Activated CD8-positive, alpha-beta memory T cell treated with anti-CD3 and anti-CD28 coated beads, Interleukin-2, amount 50 U/mL, for 4 hours (primary cell): ENCODE results near the gene MYO18B.
"Not testable (repeated sequence)": the region's sequence is repeated elsewhere in the genome, so short reads cannot be mapped to it uniquely, and the experiment has no call there.

Experiments
- DNase-seq: peaks from one replicate; pipeline ENCODE4 v3.0.0-alpha.2; 2020

MYO18B gene

DNA sequence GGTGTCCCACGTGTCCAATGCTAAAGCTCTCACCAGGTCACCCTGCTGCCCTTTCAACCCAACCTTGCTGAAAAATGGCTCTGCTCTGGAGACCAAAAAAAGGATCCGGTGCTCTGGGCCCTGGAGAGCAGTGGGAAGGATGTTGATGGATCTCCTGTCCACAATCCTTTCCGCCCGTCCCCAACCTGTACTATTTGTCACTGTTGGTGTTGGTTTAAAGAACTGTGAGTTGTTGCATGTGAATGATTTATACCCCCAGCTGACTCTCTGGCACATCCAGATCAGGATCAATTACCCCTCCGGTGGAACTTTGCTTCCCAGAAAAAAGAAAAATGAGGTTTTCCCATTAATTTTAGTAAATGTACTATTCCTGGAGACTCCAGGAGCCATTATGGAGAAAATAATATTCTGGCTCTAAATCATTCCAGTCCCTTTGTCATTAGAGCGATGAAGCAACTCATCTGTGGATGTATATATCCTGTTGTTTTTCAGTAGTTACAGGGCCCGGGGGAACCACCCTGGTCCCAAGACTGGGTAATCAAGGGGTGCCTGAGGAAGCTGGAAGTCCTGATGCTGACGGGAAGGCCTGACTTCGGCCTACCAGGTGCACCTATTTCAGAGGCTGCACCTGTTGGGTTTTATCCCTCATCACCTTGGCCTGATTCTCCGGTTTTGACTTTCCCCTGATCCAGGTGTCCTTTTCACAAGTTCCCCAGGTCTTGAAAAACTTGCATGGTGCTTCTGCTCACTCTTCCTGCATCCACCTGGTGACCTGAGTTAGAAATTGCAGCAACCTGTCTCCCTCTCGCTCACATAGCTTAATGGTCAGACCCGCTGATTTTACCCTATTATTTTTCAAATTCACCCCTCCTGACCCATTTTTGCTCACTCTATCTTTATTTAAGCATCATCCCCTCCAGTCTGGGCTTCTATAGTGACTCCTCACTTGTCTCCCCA is 218.1 kb downstream of the MYO18B start:
- no peak for DNase-seq

DNA sequence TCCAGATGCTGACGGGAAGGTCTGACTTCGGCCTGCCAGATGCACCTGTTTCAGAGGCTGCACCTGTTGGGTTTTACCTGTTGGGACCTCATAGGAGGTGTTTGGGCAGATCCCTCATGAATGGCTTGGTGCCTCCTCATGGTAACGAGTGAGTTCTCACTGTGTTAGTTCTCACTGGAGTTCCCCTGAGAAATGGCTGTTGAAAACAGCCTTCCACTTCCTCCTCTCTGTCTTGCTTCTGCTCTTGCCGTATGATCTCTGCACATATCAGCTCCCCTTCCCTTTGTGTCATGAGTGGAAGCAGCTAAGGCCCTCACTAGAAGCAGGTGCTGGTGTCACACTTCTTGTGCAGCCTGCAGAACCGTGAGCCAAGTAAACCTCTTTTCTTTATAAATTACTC is 219.7 kb downstream of the MYO18B start:
- no peak for DNase-seq

DNA sequence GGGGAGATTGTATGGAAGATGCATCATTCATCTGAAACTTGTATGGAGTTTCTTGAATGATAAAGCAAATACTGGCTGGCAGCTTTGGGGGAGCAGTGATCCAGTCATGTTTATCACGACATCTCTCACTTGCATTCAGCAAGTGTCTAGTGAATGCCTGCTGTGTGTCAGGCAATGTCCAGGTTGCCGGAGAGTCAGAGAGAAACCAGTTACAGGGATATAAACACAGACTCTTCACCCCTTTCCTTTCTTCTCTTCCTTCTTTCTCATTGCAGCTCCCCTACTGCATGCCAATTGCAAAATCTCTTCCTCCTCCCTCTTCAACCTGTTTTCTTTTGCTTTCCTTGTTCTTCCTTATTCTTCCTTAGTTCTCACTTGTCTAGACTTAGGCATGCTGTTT is 220.7 kb downstream of the MYO18B start:
- no peak for DNase-seq

DNA sequence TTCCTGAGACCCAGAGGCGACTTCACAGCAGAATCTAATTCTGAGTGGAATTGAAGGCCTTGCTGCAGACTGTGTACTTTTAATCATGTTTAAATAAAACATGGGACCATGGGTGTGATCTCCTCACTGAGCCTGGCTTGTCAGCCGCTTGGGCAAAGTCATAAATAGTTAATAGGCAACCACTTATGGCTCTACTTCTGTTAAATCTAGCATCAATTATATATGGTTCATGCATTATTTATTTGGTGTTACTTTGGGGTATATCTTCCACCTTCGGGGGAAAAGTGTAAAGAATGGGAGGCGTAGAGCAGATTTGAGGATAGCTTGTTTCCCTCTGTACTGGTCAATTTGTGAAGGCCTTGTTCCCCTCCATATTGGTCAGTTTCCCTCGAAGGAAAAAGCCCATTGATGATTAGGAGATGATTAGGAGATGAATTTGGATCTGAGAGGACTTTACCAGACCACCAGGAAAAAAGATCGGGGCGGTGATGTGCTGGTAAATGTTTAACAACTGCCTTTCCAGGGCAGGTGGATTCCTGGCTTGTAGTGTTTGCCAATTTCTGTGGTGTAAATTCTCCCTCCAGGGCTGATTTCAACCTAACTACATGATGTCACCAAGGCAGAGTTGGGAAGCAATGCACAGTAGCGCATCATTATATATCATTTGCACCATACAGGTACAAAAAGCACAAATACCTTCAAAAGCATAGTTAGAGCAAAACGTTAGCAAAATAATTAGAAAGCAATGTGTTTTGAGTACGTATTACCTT is 223.2 kb downstream of the MYO18B start:
- no peak for DNase-seq

DNA sequence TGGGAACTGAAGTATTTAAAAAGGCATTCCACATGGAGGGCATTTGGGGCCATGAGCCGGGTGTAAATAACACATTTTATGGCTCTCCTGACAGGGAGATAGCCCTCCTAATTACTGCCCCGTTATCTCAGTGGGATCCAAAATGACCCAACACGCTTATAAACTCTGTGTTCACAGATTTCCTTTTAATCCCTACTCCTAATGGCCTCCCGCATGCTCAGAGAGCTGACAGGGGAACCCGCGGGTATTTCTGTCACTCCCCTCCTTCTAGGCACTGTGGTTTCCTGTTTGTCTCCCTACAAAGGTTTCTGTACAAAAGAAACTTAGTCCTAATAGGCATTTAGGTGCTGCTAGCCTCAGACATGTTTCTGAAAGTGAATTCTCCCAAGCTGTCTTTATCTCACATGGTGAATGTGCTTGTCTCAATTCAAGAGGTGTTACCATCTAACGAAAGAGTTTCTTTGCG is 224.5 kb downstream of the MYO18B start:
- DNase-seq: no peak

DNA sequence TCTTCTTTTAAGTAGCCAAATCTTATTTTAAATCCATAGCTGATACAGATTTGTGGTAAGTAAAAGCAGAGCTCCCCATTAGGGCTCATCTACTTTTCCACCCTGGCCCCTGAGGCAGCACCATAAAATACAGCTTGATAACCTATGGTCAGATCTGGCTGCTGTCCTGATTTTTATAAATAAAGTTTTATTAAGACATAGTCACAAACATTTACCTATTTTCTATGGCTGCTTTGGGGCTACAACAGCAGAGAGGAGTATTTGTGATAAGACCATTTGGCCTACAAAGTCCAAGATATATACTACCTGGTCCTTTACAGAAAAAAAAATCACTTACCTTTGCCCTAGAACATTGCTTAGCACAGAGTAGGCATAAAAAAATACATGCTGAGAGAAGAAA is 227.3 kb downstream of the MYO18B start:
- no peak for DNase-seq

DNA sequence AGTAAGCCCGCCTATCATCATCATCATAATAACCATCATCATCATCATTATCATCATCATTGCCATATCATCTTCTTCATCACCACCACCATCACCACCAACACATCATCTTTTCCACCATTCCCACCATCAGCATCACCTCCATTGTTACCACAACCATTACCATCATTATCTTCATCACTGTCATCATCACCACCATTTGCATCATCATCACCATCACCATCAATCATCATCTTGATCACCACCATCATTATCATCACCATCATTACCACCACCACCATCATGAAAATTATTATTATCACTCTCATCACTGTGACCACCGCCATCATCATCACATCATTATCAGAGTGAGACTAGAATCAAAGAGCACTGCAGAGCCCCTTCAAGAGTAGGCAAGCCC is 227.9 kb downstream of the MYO18B start:
- no peak for DNase-seq

DNA sequence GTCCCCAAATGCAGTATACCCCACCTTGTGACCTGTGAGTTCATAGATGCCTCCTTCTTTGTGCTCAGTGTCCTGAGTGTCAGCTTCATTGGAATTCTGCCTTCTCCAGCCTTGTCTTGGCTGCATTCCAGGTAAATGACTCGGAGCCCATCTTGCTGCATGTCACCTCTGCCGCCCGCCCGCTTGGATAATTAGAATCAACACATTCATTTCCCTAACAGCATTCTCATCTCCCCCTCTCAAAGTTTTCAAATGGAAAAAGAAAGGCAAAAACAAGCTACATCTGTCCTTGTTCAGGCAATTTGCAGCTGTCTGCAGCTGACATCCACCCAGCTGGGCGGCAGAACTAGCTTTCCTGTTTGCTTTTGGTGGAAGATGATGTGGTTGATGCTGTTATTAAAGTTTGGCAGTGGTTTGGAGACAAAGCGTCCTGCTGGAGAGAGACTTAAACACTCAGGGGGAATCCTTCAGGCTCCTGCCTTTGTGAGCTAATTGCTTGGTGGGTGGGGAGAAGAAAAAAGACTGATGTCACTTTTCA is 228.5 kb downstream of the MYO18B start:
- no peak for DNase-seq

DNA sequence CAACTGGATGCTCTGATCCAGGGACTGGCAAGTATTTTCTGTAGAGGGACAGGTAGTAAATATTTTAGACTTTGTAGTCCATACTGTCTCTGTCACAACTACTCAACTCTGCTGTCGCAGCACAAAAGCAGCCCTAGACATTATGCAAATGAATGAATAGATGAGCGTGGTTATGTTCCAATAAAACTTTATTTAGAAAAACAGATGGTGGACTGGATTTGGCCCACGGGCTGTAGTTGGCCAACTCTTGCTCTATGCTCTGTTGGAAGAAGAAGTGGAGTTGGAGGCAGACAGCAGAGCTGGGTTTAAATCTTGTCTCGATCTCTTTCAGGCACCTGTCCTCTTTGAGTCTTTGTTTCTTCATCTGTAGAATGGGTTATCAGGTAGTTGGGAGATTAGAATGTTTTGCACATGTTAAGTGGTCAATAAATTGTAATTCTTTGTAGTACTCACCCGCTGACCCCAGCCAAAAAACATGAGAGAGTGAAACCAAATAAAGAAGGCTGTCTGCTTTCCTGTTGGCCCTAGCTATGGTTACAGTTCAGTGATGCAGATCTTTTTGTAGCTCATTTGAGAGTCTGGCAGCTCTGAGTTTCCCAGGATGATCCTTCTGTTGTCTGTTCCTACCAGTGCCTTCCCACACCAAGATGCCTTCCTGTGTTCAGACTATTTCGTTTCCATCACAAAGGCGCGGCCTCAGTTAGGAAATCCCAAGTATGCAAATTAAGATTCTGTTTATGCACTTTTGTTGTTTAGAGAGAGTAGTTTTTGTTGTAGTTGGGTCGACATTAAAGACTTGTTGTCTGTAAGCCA is 229.2 kb downstream of the MYO18B start:
- DNase-seq: no peak

DNA sequence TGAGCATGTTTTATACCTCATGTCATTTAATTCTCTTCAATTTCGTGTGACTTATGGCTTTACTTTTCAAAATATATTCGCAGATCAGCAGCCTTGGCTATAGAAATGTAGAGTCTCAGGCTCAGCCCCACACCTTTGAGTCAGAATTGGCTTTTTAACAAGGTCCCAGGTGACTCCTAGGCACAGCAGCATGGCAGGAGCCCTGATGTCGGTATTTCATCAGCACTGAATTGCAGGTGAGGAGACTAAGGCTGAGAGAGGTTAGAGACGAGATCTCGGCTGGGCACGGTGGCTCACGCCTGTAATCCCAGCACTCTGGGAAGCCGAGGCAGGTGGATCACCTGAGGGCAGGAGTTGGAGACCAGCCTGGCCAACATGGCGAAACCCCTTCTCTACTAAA is 230.4 kb downstream of the MYO18B start:
- DNase-seq: no peak

DNA sequence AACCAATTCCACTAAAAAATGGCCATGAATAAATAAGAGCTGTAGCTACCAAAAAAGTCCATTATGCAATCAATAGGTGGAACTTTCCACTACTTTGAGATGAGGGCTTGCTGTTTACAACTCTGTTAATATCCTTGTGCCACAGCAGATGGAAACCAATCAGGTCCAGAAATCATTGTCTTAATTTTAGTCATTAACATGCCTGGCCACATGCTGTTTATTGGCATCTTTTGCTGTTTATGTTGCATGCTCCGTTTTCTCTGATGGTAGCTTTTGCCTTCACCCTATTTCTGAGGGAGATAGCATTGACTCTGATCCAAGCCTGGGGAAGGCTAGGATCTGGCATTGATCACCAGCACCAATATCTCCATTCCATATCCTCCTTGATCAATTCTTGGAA is 234.4 kb downstream of the MYO18B start:
- DNase-seq: no peak

DNA sequence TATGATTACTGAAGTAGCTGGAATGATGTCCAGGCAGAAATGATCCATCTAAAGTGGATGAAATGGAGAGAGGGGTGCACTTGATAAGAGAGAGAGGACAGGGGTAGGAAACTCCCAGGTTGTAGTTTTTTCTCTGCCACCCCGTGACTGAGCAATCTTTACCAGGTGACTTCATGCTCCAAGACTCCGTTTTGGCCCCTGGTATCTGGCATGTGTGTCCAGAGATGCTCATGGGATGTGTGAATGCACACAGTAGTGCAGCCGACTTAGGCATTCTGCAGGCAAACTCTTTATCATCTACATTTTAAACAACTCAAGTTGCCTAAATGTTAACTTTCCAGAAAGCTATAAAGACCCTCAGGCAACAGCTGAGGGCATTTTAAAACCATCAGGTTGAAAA is 238.0 kb downstream of the MYO18B start:
- no peak for DNase-seq

DNA sequence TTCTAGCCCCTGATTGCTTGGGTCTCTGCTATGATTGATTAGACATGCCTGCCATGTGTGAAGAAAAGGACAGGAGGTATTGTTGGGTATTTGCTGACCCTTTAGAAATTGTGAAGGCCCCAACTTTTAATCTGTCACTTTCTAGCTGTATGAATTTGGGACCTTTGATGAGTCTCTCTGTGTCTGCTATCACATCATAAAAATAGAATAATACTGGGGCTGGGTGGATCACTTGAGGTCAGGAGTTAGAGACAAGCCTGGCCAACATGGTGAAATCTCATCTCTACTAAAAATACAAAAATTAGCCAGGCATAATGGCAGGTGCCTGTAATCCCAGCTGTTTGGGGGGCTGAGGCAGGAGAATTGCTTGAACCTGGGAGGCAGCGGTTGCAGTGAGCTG is 242.9 kb downstream of the MYO18B start:
- not testable (repeated sequence) for DNase-seq

DNA sequence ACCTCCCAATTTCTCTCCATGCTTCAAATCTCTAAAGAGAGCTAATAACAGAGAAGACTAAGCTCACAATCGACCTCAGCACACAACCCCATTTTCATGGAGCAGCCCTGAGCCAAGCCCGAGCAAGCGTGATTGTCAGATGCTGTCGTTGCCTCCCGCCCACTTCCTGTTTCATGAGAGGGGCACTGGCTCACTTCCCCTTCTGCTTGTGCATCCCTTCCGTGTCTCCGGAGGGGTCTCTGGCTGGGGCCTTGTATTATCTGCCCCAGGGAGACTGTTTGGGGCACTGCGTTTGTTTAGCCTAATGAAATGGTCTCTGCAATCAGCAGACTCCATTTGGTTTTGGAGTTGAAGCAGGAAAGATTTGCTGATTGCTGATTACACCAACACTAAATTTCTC is 246.0 kb downstream of the MYO18B start:
- DNase-seq: no peak

DNA sequence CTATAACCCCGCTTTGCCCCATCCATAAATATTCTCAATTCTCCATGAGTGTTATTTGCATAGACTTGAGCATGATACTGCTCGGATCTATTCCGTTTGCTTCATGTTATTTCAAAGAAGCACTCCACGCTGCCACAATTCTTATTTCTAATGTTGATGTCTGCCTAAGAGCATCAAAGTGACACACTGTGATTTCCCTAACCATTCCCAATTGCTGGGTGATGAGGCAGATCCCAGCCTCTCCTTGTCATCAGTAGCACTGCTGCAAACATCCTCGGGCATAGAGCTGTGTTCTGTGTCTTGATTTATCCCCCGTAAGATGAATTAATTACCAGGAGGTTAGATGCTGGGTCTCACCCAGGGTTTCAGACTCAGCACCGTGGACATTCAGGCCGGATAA is 249.0 kb downstream of the MYO18B start:
- no peak for DNase-seq

DNA sequence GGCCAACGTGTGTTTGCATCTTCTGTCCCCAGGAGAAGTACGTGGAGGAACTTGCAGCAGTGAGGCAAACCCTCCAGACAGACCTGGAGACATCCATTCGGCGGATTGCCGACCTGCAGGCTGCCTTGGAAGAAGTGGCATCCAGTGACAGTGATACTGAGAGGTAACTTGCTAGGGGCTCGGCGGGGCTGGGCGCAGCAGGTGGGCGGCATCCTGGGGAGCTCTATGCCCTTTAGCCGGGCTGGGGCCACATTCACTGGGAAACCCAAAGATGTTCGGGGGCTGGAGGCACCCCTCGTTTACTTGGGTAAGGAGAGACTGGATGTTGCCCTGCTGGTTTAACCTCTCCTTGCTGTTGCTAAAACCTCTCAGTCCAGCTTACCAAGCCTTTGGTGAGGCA is 250.3 kb downstream of the MYO18B start:
- DNase-seq: no peak

DNA sequence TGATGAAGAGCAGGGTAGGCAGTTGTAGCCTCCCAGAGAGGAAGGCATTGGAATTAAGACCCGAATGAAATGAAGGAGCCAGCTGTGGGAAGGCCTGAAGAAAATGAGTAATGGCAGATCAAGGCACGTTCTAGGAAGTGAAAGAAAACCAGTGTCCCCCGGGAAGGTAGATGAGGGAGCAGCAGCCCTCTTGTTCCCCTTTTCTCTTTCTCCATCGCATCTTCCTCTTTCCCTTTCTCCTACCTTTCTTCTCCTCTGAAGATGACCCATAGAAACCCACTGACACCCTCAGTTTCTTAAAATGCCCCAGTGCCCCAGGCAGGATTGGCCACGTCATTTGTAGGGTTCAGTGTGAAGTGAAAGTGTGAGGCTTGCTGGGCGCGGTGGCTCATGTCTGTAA is 254.7 kb downstream of the MYO18B start:
- DNase-seq: no peak

DNA sequence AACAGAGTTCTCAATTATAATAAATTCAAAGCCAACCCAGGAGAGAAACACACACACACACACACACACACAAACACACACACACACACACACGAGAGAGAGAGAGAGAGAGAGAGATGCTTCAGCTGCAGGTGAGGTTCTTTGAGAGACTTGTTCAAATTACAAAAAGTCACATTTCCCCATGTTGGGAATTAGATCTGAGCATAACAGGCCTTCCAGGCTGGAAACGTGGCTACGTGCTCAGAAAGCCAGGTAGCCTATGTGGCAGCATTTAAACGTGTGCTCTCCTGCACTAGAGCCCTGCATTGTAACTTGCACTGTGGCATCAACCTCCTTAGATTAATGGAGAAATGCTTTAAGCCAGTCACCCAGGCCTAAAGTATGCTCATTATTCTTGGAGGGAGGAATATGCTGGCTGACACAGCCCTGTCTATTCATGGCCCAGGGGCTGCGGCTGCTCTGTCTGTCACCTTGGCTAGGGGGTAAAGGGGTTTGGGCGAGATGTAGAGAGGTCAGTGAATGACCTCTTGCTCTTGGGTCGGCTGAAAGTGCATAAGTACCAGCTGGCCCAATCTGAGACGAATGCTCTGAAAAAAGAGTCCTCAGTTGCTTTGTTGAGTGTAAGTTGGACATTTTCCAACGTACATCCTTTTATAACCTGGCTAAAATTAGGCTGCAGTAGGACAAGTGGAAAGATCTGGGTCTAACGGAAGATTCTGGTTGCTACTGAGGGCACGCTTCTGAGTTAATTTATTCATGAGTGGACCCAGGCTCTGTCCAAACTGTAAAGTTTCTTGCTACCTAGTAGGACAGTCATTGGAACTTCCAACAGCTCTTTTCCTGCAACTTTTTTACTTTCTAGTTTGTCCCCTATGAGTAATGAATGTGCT is 256.1 kb downstream of the MYO18B start:
- DNase-seq: no peak

DNA sequence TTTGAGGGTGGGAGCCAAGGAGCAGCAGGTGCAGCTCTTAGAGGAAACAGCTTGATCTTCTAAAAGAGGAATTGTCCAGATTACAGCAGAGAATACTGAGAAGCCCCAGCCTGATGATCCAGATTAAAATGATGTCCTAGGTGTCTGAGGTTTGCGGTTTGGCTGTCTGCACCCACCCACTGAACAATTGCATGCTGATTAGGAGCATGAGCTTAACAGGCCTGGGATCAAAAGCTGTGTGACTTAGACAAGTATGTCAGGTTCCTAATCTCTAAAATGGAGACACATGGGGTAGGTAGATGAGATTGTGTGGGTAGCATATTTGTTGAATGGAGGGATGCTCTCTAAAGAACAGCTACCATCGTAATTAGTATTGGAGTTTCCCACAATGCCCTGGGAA is 260.5 kb downstream of the MYO18B start:
- DNase-seq: no peak

DNA sequence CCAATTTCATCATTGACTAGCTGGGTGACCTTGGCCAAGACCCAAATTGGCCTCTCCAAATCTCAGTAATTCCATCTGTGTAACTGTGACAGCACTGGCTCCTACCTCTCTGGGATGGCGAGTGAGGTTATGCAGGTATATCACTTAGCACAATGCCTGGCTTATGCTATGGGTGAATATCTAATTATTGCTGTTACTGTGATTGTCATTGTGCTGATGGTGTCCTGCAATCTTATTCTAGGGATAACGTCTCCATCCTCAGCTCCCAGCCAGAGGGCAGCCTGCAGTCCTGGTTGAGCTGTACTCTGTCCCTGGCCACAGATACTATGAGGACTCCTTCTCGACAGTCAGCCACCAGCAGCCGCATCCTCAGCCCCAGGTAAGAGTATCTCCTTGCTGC is 262.5 kb downstream of the MYO18B start:
- DNase-seq: no peak

DNA sequence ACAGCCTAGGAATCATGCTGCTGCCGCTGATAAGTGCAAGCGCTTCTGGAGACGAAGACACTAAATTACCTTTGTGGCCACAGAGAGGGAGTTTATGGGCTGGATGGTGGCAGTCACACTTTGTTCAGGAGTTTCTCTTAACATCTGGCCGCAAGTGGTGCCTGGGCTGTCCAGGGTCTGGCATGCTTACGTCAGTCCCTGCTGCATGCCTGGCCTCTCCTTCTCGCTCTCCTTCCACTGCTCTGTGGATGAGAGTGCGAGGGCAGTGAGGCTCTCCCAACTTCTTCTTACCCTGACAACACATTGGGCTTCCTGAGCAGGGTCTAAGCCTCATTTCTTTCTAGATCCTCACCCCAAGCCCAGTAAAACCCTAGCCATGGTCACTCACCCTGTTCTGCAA is 266.6 kb downstream of the MYO18B start:
- DNase-seq: no peak

DNA sequence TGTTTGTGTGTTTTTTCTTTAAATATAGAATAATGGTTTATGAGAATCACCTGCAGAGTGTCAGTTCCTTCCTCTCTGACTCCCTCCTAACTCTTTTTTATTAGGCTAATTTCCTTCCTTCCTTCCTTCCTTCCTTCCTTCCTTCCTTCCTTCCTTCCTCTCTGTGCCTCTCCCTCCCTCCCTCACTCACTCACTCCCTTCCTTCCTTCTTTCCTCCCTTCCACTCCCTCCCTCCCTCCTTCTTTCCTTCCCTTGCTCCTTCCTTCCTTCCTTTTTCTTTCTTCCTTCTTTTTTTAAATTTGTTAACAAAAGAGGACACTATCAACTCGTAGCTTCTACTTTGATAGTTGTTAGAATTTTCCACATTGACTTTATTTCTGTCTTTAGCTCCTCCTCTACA is 274.9 kb downstream of the MYO18B start:
- DNase-seq: no peak
